DMS 273 (cell line): Measurements from ENCODE around the gene SMIM45.

Experiments
- DNase-seq: peaks from one replicate; lab custom pipeline; 2025; ENCODE audit not compliant: unreplicated experiment; lab: John Stamatoyannopoulos, UW

Gene SMIM45

DNA sequence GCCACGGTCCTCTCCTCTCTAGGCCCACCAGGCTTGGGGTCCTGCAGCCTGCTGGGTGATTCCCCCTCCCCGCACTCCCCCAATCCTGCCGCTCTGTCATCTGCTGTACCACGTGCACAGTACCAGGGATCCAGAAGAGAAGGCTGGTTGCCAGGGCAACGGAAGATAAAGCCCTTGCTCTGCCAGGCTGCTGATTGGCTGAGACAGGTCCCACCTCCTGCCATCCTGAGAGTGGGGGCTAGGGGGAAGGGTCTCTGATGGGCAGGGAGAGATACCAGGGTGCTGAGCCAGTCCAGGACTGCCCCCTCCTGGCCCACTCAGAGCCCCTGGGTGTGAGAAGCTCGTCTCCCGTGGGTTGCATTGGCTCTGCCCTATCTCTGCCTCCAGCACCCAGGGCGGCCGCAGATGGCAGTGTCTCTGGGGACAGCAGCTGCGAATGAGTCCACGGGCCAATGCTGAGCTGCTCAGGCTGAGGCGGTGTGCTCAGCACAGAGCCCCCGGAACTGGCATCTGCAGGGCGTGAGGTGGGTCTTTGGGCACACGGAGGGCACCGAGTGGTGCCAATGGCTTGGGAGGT, at the start of gene SMIM45:
TSS of gene SMIM45 (plus strand) at position 253 of the 577 bp plus-strand sequence.
- DNase-seq: peak; percentile 42

DNA sequence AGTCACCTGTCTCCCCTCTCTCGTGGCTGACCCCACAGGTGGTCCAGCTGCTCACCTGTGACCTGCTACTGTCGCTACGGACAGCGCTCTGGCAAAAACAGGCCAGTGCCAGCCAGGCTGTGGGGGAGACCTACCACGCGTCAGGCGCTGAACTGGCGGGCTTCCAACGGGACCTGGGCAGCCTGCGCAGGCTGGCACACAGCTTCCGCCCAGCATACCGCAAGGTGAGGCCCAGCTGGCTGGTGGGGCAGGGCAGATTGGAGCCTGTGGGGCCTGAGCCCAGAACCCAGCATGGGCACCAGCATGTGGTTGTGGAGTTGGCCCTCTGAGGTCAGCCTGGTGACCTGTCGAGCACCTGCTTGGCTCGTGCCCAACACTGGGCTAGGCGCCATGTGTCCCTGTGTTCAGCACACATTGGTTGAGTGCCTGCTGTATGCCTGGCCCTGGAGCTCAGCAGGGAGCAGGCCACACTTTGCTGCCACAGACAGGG, 49.0 kb upstream of the SMIM45 start:
- peak; percentile 30 for DNase-seq

DNA sequence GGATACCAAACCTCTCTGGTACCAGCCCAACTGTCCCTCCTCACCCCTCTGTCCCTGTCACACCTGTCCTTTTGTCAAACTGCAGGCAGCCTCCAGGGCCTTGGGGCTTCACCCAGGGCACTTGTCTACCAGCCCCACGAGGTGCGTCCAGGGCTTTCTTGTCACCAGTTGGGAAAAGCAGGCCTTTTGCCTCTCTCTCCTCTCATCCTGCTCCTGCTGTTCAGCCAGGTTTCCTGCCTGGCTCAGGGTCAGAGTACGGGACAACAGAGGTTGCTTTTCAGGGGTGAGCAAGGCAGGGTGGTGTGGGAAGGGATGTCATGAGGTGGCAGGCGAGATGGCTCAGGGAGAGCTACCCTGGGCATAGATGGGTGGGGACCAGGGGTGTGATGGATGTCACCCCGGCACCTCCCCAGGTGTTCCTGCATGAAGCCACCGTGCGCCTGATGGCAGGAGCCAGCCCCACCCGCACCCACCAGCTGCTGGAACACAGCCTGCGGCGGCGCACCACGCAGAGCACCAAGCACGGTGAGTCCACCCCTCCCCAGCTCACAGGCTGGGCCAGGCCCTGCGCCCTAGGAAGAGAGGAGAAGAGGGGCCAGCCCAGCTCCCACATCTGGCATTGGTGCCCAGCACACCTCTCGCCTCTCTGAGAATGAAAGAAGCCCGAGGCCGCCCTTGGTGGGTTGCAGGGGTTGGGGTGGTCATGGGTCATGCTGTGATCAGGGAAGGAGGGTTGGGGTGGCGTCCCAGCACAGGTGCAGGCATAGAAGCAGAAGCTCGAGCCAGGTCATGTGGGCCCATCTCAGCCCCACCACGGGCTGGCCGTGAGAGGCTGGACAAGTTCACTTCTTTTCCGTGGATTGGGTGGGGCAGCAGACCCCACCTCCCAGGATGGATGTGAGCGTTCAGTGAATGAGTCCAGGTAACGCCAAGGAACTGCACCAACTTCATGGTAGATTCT, 47.2 kb upstream of the SMIM45 start:
- no peak for DNase-seq

DNA sequence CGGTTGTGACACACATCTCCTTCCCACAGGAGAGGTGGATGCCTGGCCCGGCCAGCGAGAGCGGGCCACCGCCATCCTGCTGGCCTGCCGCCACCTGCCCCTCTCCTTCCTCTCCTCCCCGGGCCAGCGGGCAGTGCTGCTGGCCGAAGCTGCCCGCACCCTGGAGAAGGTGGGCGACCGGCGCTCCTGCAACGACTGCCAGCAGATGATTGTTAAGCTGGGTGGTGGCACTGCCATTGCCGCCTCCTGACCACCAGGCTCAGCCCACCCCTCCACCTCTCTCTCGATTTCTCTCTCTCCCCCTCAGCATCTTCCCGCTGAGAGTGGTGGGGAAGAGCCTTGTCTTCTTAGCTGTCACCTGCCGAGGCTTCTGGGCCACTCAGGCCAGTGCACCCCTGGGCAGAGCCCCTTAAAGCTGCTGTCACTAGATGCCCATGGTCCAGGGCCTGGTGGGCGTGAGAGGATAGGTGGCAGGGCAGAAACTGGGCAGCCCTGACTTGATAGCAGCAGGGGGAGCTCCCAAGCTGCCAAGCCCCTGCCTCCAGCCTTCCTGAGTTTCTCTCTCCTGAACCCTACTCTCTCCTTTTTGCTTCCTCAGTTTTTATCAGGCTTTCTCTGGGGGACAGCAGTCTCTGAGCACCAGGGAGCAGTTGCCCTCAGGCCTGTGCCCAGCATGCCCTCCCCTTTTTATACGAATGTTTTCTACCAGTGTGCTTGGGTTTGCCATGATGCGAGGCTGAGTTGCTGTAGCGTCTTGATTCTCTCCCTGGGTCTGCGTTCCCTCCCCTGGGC, 46.3 kb upstream of the SMIM45 start:
- DNase-seq: peak; percentile 15

DNA sequence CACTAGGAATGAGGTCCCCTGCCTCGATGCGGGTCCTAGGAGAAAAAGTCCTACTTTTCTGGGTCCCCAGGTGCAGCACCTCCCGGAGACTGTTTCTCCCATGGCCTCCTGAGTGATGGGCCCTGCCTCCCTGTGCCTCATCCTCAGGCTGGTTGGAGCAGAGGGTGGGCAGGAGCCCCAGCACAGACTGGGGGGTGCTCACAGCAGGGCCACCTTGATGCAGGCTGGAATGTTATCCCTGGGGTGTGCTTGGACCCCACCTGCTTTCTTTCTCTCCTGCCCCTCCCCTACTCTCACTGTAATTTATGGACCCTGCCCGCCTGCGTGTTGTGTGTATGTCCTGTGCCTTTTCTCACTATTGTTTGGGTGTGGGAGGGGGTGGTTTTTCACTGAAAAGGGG, 45.1 kb upstream of the SMIM45 start:
- no peak for DNase-seq

DNA sequence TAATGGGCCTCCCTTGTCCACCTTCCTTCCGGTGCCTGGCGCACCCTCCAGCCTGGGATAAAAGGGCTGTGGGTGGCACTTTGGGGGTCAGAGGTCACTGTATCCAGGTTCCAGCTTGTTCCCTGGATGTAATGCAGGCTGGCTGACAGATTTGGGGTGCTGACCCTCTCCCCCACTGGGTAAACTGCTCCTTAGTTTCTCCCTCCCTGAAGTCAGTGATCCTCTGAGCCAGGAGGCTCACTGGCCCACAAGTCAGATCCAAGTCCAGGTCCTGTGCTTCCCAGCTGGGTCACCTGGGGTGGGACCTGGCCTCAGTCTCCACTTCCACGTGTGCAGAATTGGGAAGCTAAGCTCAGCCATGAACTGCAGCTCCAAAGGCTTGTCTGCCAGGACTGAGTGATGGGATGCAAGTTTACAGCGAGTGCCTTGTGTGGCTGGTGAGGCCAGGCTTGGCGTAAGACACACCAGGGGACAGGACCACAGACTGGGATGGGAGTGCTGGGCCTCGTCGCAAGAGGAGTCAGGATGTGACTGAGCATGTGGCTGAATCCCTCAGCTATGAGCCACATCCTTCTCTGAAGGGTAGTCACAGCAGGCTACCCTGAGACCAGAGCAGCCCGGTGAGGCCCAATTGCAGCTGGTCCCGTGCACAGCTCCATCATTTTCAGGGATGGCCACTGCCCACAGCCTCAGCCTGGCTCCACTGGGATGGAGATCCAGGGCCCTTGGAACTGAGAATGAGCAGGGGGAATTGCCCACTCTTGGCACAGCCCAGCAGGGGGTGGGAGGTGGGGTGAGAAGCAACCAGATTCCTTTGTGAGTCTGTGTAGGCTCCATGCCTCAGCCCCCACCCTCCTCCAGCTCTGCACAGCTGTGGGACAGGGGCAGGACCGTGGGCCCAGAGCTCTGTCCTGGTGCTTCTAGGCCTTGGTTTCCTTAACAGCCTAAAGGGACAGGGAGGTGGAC, 44.2 kb upstream of the SMIM45 start:
- DNase-seq: peak; percentile 24

DNA sequence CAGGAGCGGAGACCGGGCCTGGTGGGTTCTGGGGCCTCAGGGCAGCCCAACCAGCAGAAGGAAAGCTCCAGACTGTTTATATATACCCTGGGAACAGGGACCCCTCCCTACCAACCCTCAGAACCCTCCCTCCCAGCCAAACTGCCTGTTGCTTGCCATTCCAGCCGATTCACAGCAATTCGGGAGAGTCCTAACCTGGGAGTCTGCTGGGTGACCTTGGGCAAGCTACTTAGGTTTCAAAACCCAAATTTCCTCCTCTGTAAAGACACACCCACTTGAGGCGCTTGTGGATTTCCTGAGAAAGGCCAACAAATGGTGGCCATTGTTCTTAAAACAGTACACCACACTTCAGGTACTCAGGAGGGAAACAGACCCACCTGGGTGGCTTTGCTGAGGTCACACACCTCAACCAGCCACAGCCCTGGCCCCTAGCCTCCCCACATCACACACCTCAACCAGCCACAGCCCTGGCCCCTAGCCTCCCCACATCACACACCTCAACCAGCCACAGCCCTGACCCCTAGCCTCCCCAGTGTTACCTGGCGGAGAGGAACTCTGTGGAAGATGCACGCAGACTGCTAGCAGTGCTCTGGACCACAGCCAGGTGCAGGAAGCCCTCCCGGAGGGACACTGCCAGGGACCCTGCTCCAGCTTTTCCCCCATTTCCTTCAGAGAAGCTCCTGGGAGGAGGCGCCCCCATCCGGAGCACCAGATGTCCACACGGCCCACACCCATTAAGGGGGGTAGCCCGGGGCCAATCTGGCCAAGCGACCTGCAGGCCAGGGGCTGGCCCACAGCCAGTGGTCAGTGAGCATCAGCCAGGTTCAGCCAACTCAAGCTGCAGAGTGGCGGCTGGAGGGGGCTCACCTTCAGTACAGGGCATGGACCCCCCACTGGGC, 43.3 kb upstream of the SMIM45 start:
- DNase-seq: peak; percentile 35

DNA sequence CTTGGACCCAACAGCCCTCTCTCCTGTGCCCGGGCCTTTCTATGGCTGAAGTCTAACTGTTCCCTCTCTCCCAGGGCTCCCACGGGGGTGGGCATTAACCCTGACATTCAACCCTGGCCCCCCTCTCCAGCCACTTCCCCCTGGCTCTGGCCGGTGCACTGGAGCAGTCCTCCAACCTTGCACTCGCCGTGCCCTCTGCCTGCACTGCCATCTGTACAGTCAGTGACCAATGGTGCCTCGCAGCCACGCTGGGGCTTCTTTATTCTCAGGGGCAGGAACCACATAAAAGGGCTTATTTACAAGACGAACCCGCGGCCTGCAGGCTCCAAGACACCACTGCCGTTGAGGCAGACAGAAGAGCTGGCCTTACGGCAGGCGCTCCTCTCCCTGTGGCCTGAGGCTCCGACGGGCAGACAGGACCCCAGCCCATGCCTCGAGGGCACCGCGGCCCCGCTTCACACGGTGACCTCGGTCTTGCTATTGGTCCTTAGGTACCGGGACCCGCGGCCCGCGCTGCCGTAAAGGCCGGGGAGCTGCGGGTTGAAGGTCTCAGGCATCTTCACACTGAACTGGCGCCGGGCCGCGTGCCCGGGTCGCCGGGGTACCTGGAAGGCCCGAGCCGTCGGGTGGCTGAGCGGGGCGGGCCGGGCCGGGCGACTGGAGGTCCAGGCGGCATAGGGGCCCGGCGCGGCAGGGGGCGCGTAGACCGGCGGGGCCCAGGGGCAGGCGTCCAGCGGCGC, 42.5 kb upstream of the SMIM45 start:
- DNase-seq: no peak

DNA sequence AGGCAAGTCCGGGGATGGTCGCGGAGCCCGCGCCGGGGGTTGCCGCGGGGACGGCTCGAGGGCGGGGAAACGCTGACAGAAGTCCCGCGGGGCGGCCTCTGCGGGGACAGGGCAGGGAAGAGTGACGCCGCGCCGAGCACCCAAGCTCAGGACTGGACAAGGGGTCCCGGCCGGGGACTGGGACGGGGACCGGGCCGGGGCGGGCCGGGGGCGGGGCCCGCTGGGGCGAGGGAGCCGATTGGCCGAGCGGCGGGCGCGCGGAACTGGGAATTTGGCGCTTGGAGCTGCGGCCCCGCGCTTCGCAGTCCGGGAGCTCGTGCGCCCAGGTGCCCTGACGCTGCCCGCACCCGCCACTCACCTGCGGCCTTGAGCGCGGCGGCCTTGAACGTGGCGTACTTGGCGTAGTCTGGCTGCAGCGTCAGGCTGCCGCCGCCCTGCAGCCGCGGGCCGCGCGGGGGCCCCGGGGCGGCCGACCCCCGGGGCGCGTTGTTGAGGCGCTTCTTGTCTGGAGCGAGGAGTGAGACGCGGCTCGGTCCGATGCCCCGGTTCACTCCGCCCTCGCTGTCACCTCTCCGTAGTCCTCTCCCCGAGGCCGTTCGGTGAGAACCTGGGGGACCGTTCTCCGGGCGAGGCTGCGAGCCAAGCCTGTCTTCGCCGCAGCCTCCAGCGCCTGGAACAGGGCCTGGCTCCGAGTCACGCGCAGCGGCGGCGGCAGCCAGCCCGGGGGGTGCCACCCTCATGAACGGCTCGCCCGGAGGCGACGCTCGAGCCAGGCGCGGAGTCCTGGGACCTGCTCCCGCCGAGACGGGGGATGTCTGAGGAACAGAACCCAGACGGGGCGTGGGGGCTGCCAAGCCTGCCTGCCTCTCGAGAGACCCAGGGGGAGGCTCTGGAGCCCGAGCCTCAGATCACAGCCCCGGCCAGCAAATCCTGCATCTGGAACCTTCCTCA, 41.6 kb upstream of the SMIM45 start:
- DNase-seq: peak; percentile 55

DNA sequence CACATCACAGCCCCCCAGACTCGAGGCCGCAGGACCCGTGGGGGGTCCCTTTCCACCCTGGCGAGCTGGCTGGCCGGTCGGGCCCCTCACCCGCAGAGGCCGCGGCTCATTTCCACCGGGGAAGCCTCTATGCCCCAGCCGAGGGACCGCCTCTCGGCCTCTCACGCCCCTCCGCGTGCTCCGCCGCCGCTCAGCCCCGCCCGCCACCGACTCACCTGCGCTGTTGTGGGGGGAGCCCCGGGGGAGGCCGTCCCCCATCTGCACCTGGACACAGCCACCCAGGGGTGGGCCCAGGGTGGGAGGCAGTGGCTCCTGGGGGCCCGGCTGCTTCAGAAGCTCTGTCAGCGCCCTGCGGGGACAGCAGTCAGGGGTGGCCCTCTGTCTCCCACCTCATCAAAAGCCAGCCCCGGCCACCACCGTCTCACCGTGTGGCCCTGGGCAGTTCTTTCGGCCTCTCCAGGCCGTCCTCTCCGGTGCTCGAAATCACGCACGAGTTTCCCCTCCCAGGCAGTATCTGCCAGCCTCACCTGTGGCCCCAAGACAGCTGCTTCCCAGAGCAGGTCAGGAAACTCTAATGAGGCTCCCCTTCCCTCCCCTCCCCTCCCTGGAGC, 40.8 kb upstream of the SMIM45 start:
- DNase-seq: no peak

DNA sequence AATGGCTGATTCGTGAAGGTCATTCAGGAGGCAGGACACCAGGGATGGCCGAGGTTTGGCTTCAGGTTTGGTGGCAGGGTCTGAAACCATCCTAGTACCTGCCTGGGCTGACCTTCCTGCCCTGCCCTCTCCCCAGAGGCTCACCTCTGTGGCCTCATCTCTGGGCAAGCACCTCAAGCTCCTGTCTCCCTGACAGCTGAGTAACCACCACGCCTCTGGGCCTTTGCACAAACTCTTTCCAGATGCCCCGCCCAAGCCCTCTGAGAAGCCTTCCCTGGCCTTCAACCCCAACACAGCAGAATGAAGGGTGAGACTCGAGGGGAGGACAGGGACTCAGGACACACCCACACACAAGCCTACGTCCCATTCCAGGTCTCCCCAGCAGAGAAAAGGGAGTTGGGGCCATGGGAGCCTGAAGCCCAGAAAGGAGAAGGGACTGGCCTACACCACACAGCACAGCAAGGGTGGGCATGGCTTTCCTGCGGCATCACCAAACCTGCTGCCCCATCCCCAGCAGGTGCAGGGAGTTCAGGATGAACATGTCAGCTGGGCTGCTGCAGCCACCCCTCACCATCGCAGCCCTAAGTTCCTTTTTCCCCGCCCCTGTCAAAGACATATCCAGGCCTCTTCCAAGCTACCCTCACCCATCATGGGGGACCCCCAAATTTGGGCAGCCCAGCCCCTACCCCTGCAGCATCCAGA, 39.5 kb upstream of the SMIM45 start:
- DNase-seq: no peak

DNA sequence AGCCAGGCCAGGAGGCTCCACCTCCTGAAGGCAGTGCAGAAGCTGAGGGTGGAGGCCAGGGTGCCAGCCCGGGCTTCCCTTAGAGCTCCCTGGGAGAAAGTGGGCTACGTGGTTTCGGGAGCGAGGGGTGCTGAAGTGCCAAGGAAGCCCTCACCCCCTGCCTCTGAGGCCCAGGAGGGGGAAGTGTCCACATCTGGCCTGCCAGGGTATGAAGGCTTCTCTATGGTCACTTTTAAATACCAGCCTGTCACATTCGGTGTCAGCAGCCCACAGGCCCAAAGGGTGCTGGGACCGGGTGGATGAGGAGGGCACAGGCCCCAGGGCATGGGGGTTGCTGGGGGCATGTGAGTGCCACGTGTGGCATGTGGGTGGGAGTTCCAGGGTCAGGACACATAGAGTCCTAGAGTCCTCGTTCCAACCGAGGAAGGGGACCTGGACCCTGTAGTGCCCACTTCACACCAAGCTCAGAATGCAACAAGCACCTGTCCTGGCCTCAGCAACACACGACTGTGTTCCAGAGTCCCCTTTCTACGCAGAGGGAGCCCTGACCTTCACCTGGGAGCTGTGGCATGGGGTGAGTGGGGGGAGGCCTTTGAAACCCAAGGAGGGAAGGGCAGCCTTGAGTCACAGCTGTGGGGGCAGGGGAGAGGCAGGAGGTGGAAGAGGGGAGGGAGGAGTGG, 38.8 kb upstream of the SMIM45 start:
- DNase-seq: no peak

DNA sequence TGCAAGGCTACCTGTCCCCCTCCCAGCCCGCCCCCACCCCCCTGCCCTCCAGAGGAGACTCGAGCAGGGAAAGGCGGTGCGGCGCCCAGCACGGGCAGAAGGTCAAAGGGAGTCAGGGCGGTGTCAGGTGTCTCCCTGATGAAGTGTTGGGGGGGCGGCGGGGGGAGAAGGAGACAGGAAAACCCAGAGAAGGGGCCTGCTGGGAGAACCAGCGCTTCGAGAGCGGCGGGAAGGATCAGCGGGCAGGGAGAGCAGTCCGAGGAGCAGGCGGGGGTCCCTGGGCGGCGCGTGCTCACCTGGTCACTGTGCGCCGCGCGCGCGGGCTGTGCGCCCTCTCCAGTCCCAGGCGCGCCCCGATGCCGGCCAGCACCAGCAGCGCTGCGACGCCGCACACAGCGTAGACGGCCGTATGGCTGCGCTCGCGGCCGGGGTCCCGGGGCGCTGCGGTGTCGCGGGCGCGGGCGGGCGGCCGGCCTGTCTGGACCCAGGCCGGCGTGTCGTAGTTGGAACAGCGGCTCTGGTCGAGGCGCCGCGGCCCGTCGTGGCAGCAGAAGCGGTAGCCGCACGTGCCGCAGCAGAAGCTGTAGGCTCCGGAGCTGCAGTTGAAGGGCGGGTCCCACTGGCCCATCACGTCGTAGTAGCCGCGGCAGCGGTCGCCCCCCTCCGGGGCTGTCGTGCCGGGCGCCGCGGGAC, 38.0 kb upstream of the SMIM45 start:
- DNase-seq: peak; percentile 53

DNA sequence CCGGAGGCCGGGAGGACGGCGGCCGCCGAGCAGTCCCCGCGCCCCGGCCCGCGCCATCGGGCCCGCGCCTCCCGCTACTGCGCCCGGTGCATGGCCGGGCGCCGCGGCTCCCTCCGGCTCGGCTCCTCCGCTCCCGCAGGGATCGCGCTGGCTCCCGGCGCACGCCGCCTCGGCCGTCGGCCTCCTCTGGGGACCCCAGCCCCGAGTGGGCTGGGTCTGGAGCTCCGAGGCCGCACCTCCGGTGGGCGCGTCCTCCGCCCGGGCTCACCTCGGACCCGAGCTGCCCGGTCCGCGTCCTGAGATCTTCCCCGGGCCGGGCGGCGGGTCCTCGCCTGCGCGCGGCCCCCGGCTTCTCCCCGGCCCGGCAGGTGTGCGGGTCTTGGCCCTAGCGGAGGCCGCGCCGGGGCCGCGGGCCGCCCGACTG, 37.3 kb upstream of the SMIM45 start:
- DNase-seq: peak; percentile 53
